Erythroblast (primary cell): Measurements from ENCODE around the gene KIF1A.
"Not testable (repeated sequence)": the region's sequence is repeated elsewhere in the genome, so short reads cannot be mapped to it uniquely, and the experiment has no call there.

Experiments used
- DNase-seq, 2 experiments: peaks; one replicate each; lab custom pipeline; 2025; lab: John Stamatoyannopoulos, UW
- GATA1 ChIP-seq: IDR thresholded peaks from 2 replicates; pipeline ENCODE4 v1.6.1; 2011; ENCODE audit warnings: low read depth, mild to moderate bottlenecking, control low read depth, low read length, moderate library complexity
- POLR2A ChIP-seq: IDR thresholded peaks from 2 replicates; pipeline ENCODE4 v1.6.1; 2011; ENCODE audit warnings: mild to moderate bottlenecking, low read length

The KIF1A gene

GRCh38 chr2:240701736-240702639, 118.0 kb downstream of the KIF1A start:
- TF ChIP-seq POLR2A (no peak), GATA1 (no peak)
- DNase-seq: no peak

- TF ChIP-seq POLR2A: no peak
- no peak for TF ChIP-seq GATA1
- DNase-seq: no peak
These were observed 118.8 kb downstream of the KIF1A start for GRCh38 chr2:240701091-240701735.

- not testable (repeated sequence) for DNase-seq
These were observed 119.4 kb downstream of the KIF1A start for GRCh38 chr2:240700616-240701015.

- not testable (repeated sequence) for DNase-seq
These were observed 120.2 kb downstream of the KIF1A start for GRCh38 chr2:240699835-240700234.

- not testable (repeated sequence) for DNase-seq
These were observed 121.0 kb downstream of the KIF1A start for GRCh38 chr2:240698852-240699561.

- DNase-seq: not testable (repeated sequence)
These were observed 123.5 kb downstream of the KIF1A start for GRCh38 chr2:240696469-240696868.

GRCh38 chr2:240695593-240695992, 124.4 kb downstream of the KIF1A start:
- DNase-seq: not testable (repeated sequence)

- not testable (repeated sequence) for DNase-seq
These were observed 125.7 kb downstream of the KIF1A start for GRCh38 chr2:240694304-240694703.

- not testable (repeated sequence) for DNase-seq
These were observed 127.1 kb downstream of the KIF1A start for GRCh38 chr2:240692583-240693561.

GRCh38 chr2:240691631-240692420, 128.2 kb downstream of the KIF1A start, which contains the start of gene AQP12A:
TSS of gene AQP12A (plus strand) at chr2:240691866. CDS start at chr2:240691914, 48 bp downstream.
- DNase-seq: not testable (repeated sequence)

GRCh38 chr2:240691075-240691427, 129.0 kb downstream of the KIF1A start:
- DNase-seq: not testable (repeated sequence)

- not testable (repeated sequence) for DNase-seq
These were observed 129.5 kb downstream of the KIF1A start for GRCh38 chr2:240690421-240691074.

- TF ChIP-seq POLR2A: no peak
- TF ChIP-seq GATA1: no peak
- no peak for DNase-seq
These were observed 130.0 kb downstream of the KIF1A start for GRCh38 chr2:240689975-240690374.
